NCI-H226 (cell line): ENCODE measurements around the gene PACSIN2.
A peak's percentile ranks its signal among the peaks of the same experiment; 100 is the strongest.

ENCODE experiments used
- DNase-seq: peaks from one replicate; pipeline ENCODE4 v3.0.0-alpha.2; 2015

The PACSIN2 gene

GRCh38 chr22:42855721-42856120 is 159.2 kb downstream of the PACSIN2 start:
- no peak for DNase-seq

- no peak for DNase-seq
Measured at GRCh38 chr22:42855211-42855610, 159.7 kb downstream of the PACSIN2 start.

- no peak for DNase-seq
Measured at GRCh38 chr22:42848941-42849550, 165.9 kb downstream of the PACSIN2 start.

GRCh38 chr22:42847110-42847509 is 167.8 kb downstream of the PACSIN2 start:
- DNase-seq: no peak

DNA sequence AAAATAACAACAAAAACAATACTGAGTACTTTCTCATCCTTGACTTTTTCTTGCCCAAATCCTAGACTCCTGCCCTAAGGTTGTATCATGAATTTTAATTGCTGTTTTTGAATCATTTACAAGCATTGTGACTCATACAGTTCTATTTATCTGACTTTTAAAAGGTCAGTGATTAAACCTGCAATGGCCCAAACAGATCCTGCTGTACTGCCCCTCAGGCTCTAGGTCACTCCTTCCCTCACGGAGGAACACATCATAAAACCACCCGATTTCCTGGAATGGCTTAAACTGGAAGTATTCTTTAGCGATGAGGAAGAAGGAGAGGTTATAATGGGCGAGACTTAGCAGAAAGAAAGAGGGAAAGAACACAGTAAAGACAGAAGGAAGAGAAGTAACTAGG is 170.2 kb downstream of the PACSIN2 start:
- no peak for DNase-seq

- no peak for DNase-seq
Measured at GRCh38 chr22:42842658-42843370, 172.1 kb downstream of the PACSIN2 start.

DNA sequence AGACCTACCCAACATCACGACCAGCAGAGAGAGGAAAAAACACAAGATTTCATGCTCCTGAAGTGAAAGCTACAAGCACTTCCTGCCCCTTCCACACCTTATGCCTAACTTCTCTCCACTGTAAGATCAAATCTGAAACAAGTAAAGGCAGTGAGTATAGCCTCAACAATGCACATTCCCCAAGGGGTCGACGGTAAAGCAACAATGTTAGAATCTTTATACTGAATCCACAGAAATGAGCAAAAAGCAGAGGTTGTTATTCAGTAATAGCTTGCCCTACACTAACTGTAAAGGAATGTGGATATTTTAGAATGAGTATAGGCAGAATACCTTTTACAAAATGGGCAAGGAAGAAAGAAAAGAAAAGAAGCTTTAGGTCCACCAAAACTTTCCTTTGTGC is 173.5 kb downstream of the PACSIN2 start:
- DNase-seq: no peak

DNA sequence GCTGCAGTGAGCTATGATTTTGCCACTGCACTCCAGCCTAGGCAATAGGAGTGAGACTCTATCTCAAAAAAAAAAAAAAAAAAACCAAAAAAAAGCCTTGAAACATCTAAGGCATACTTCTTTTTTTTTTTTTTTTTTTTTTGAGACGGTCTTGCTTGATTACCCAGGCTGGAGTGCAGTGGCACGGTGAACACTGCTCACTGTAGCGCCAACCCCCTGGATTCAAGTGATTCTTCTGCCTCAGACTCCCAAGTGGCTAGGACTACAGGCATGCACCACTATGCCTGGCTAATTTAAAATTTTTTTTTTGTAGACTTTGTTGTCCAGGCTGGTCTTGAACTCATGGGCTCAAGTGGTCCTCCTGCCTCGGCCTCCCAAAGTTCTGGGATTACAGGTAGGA is 177.4 kb downstream of the PACSIN2 start:
- no peak for DNase-seq

DNA sequence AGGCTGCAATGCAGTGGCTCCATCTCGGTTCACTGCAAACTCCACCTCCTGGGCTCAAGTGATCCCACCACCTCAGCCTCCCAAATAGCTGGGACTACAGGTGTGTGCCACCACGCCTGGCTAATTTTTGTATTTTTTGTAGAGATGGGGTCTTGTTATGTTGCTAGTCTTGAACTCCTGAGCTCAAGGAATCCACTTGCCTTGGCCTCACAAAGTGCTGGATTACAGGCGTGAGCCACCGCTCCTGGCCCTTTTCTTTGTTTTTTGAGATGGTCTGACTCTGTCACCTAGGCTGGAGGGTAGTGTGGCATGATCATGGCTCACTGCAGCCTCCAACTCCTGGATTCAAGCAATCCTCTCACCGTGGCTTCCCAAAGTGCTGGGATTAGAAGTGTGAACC is 178.9 kb downstream of the PACSIN2 start:
- DNase-seq: no peak

DNA sequence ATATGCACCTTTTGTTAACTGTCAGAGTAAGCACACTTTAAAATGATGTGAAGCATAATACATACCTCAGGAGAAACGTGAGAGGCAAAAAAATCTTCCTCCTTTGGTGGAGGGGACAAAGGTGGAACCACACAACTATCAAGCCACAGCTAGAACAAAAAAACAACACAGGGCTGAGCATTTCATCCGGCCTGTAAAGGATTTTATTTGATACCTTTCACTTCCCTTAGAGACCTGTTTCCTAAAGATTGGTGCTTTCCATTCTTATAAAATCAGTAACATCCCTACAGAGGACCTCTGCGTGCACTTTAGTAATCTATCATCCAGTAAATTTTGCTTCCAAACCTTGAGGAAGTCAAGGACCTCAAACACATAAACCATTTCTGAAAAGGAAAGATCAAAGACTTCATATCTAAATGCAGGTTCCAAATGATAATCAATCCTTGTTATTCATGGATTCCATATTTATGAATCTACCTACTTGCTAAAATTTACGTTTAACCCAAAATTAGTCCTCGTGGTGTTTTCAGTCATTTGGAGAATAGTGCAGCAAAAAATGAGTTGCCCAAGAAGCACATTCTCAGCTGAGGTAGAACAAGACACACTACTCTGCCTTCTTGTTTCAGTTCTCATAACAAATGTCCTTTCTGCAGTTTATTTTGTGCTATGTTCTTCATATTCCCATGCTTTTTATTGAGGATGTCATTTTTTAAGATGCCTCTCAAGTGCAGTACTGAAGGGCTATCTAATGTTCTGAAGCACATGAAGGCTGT is 180.6 kb downstream of the PACSIN2 start:
- DNase-seq: no peak

DNA sequence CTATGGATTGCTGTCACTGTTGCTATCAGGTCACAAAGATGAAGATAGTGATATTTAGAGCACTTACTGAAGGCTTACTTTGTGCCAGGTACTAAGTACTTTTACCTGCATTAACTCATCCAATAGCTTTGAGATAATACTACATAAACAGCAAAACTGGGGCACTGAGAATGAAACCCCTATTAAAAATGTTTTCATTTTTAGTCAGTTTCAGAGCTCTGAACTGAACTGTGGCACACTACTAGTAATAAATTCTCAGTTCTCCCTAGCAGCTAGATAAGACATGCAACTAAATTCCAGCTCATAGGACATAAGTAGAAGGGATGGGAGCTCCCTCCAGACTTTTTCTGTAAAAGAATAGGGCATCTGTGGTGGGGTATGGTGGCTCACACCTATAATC is 181.8 kb downstream of the PACSIN2 start:
- no peak for DNase-seq

- no peak for DNase-seq
Measured at GRCh38 chr22:42831712-42832111, 183.2 kb downstream of the PACSIN2 start.

- no peak for DNase-seq
Measured at GRCh38 chr22:42830161-42830560, 184.8 kb downstream of the PACSIN2 start.

GRCh38 chr22:42829302-42829701 is 185.6 kb downstream of the PACSIN2 start:
- no peak for DNase-seq

GRCh38 chr22:42825796-42826195 is 189.2 kb downstream of the PACSIN2 start:
- DNase-seq: no peak

DNA sequence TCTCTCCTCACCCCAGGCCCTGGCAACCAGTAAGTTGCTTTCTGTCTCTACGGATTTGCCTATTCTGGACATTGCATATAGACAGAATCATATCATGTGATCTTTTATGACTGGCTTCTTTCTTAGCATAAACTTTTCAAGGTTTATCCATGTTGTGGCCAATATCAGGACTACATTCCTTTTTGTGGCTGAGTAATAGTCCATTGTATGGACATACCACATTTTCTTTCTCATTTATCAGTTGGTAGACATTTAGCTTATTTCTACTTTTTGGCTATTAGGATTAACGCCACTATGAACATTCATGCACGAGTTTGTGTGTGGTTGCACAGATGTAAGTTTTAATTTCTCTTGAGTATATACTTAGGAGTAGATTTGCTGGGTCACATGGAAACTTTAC is 193.6 kb downstream of the PACSIN2 start:
- DNase-seq: no peak

GRCh38 chr22:42820045-42820763 is 194.7 kb downstream of the PACSIN2 start:
- peak; percentile 3 for DNase-seq
